Natural killer cell (primary cell): ENCODE measurements around the gene BTK. TPM values are rescaled to one million over a fixed set of nuclear protein-coding genes. Genes with fewer than 3 reads are reported as not detected.

Experiments
- ATAC-seq, 3 donors: fragments of 150-1000 bp in 2 of 3; fragments of 200-7000 bp in 1 of 3; cut with Tn5 transposase; 1 replicate in 1 of 3; 2 replicates in 2 of 3; pipeline ENCODE4 v1.10.0; 2021; ENCODE audit warnings: mild to moderate bottlenecking in 2 of 3, moderate library complexity in 2 of 3
- DNase-seq, 2 donors: peaks; one replicate each; pipeline versions ENCODE4 v3.0.0 to v3.0.0-alpha.2; 2013 to 2021; ENCODE audit warnings: mixed read lengths in 1 of 2
- H3K27ac ChIP-seq: one replicate; pipeline ENCODE4 v1.5.1; 2013; ENCODE audit warnings: mild to moderate bottlenecking, low read length
- H3K27me3 ChIP-seq: one replicate; pipeline ENCODE4 v1.6.1; 2013; ENCODE audit warnings: low read length; ENCODE audit not compliant: control insufficient read depth, insufficient read depth
- H3K36me3 ChIP-seq: one replicate; pipeline ENCODE4 v1.6.1; 2013; ENCODE audit warnings: low read length; ENCODE audit not compliant: control insufficient read depth, insufficient read depth
- H3K4me1 ChIP-seq: one replicate; pipeline ENCODE4 v1.6.1; 2013; ENCODE audit warnings: low read length; ENCODE audit not compliant: control insufficient read depth, insufficient read depth
- H3K4me3 ChIP-seq: one replicate; pipeline ENCODE4 v1.5.1; 2013; ENCODE audit warnings: low read length
- H3K9me3 ChIP-seq: one replicate; pipeline ENCODE4 v1.6.1; 2013; ENCODE audit warnings: low read length; ENCODE audit not compliant: control insufficient read depth, insufficient read depth
- H3K27ac Mint-ChIP-seq, 2 donors: one replicate each; pipeline ENCODE4 v1.8.0; 2022; ENCODE audit warnings: mild to moderate bottlenecking in 2 of 2, mixed read lengths in 2 of 2, moderate library complexity in 1 of 2
- H3K27me3 Mint-ChIP-seq, 2 donors: one replicate each; pipeline ENCODE4 v1.8.0; 2022; ENCODE audit warnings: low read depth in 2 of 2, mixed read lengths in 2 of 2
- H3K36me3 Mint-ChIP-seq: one replicate; pipeline ENCODE4 v1.8.0; 2022; ENCODE audit warnings: mixed read lengths
- H3K4me1 Mint-ChIP-seq, 2 donors: one replicate each; pipeline ENCODE4 v1.8.0; 2022; ENCODE audit warnings: mixed read lengths in 2 of 2
- H3K4me3 Mint-ChIP-seq: one replicate; pipeline ENCODE4 v1.8.0; 2022; ENCODE audit warnings: mild to moderate bottlenecking, moderate library complexity, mixed read lengths
- H3K9me3 Mint-ChIP-seq, 2 donors: one replicate each; pipeline ENCODE4 v1.8.0; 2022; ENCODE audit warnings: mixed read lengths in 2 of 2
- CTCF ChIP-seq: fragments of 200-600 bp; IDR thresholded peaks from one replicate; pipeline ENCODE4 v1.8.0; 2022; ENCODE audit warnings: antibody characterized with exemption
- WGBS: methylation state at CpG from one replicate; pipeline ENCODE4 v1.1.7; 2013; ENCODE audit warnings: missing lambda C conversion rate; ENCODE audit not compliant: insufficient coverage; 5-methylcytosine and 5-hydroxymethylcytosine counted together
- intact Hi-C: fragments of 100-400 bp; cut with micrococcal nuclease; formaldehyde crosslinking; loops from one replicate; pipeline ENCODE4 v1.14.2; 2022
- total RNA-seq, 4 donors: library from RNA; stranded (reverse); fragments of 120-200 nt in 1 of 4; gene quantifications; one replicate each; pipeline versions ENCODE4 v1.2.3 to v1.2.4, GENCODE V29; 2013 to 2022

The BTK gene
- total RNA-seq, 3 donors from 2014 or later (not counting 1 experiment from before 2014, with no cell fraction given), result 4.4 to 48.2 (median 9.0) TPM

GRCh38 chrX:101303790-101304189, 82.2 kb downstream of the BTK start:
- no peak overlapping the region for H3K27ac Mint-ChIP-seq
- intact Hi-C loops, result no loop called here
- H3K27me3 Mint-ChIP-seq, result peaks cover 0 to 6% of the 10 kb centered on the region in 2 donors
- Histone ChIP-seq H3K9me3 (no peaks in the 10 kb centered on the region), H3K36me3 (no peaks in the 10 kb centered on the region), H3K27me3 (no peaks in the 10 kb centered on the region), H3K4me3 (no peak overlapping the region), H3K27ac (no peak overlapping the region), H3K4me1 (no peaks in the 10 kb centered on the region)
- H3K36me3 Mint-ChIP-seq, result no peaks in the 10 kb centered on the region
- H3K4me1 Mint-ChIP-seq, result no peaks in the 10 kb centered on the region
- WGBS, result no CpG with 5 or more reads among the region's 1 CpG
- no peak for DNase-seq
- ATAC-seq, result no peak
- H3K4me3 Mint-ChIP-seq, result no peak overlapping the region
- no peaks in the 10 kb centered on the region for H3K9me3 Mint-ChIP-seq
- TF ChIP-seq CTCF, result no peak

Other genes starting within 250 kb of the BTK start
- gene DRP2, start 166.4 kb downstream of the BTK start, total RNA-seq, result under 1 TPM in 1 of 3 donors, not detected in 2; 0.07 TPM
- not detected for gene TAF7L, start 94.9 kb downstream of the BTK start, total RNA-seq
- gene TIMM8A, start 37.4 kb downstream of the BTK start, total RNA-seq, result 1 to 10 TPM; 6.0 to 7.4 (median 7.0) TPM
- 100 to 1,000 TPM in 1 of 3 donors, 10 to 100 TPM in 2; 88.0 to 108 (median 91.5) TPM for gene RPL36A, start 4.8 kb upstream of the BTK start, total RNA-seq
- gene GLA, start 21.7 kb upstream of the BTK start, total RNA-seq, result 10 to 100 TPM; 34.9 to 71.9 (median 47.9) TPM
- 10 to 100 TPM; 47.3 to 56.1 (median 52.9) TPM for gene HNRNPH2, start 22.0 kb upstream of the BTK start, total RNA-seq
- gene ARMCX4, start 99.3 kb upstream of the BTK start, total RNA-seq, result 1 to 10 TPM; 7.9 to 9.2 (median 8.5) TPM
- under 1 TPM; 0.18 to 0.31 (median 0.27) TPM for gene ARMCX1, start 164.4 kb upstream of the BTK start, total RNA-seq
- 10 to 100 TPM; 44.3 to 61.7 (median 44.4) TPM for gene ARMCX6, start 231.8 kb upstream of the BTK start, total RNA-seq
- 10 to 100 TPM; 55.9 to 89.1 (median 64.7) TPM for gene ARMCX3, start 237.0 kb upstream of the BTK start, total RNA-seq